Keratinocyte (primary cell): ENCODE results near the gene FRZB.

ENCODE experiments used
- CTCF ChIP-seq, 3 experiments: IDR thresholded peaks in 1 of 3; conservative IDR thresholded peaks in 1 of 3; optimal IDR thresholded peaks in 1 of 3; 2 replicates in 2 of 3; 3 replicates in 1 of 3; pipeline versions ENCODE3 to v1.5.1; 2011; ENCODE audit warnings: low read length in 3 of 3, mild to moderate bottlenecking in 3 of 3, moderate library complexity in 2 of 3, control low read depth in 1 of 3, inconsistent platforms in 1 of 3; ENCODE audit not compliant: insufficient read depth in 2 of 3; ENCODE audit errors: extremely low read depth in 1 of 3
- EZH2 ChIP-seq: IDR thresholded peaks from one replicate; pipeline ENCODE4 v1.6.1; 2012; ENCODE audit warnings: inconsistent platforms, mild to moderate bottlenecking, low read length, moderate library complexity

- TF ChIP-seq CTCF (optimal IDR thresholded peaks at IDR 0.05 in 1 of 3, IDR thresholded peaks at IDR 0.05 in 1 of 3, conservative IDR thresholded peaks at IDR 0.05 in 1 of 3; ENCODE audit: extremely low read depth in 1 of 3, insufficient read depth in 2 of 3, low read length in 3 of 3) = no peak
- no peak for TF ChIP-seq EZH2
Observed at GRCh38 chr2:182792441-182792840, 74.0 kb downstream of the FRZB start.
